OCI-LY1 (cell line): ENCODE measurements around the gene WBP2.

Experiments
- H2AFZ ChIP-seq: fragments of 200-600 bp; sonication (generic), shearing (Covaris generic); 2 replicates; pipeline ENCODE4 v1.6.0; 2014; ENCODE audit warnings: antibody characterized with exemption, mild to moderate bottlenecking, low read length
- H3F3A ChIP-seq: fragments of 200-600 bp; sonication (generic), shearing (Covaris generic); 2 replicates; pipeline ENCODE4 v1.6.0; 2014; ENCODE audit warnings: mild to moderate bottlenecking, antibody characterized with exemption, low read length, moderate library complexity; ENCODE audit not compliant: insufficient read depth
- H3K27ac ChIP-seq: fragments of 200-600 bp; sonication (generic); 2 replicates; pipeline ENCODE4 v1.5.1; 2014; ENCODE audit warnings: low read length, mixed run types, mild to moderate bottlenecking, low read depth; ENCODE audit not compliant: poor library complexity, severe bottlenecking
- H3K27me3 ChIP-seq: fragments of 200-600 bp; sonication (generic); 2 replicates; pipeline ENCODE4 v1.6.0; 2014; ENCODE audit warnings: antibody characterized with exemption, mild to moderate bottlenecking, low read length, moderate library complexity; ENCODE audit not compliant: insufficient read depth
- H3K36me3 ChIP-seq: fragments of 200-600 bp; sonication (generic); 2 replicates; pipeline ENCODE4 v1.6.1; 2014; ENCODE audit warnings: mild to moderate bottlenecking, antibody characterized with exemption, low read length, moderate library complexity, mixed read lengths; ENCODE audit not compliant: insufficient read depth
- H3K4me1 ChIP-seq: fragments of 200-600 bp; sonication (generic); 2 replicates; pipeline ENCODE4 v1.5.1; 2014; ENCODE audit warnings: mild to moderate bottlenecking, low read length, moderate library complexity; ENCODE audit not compliant: insufficient read depth, severe bottlenecking
- H3K4me2 ChIP-seq: fragments of 200-600 bp; sonication (generic), shearing (Covaris generic); 2 replicates; pipeline ENCODE4 v1.6.1; 2014; ENCODE audit warnings: low read length
- H3K4me3 ChIP-seq: fragments of 200-600 bp; sonication (generic); 2 replicates; pipeline ENCODE4 v1.5.1; 2014; ENCODE audit warnings: low read length, low read depth, mild to moderate bottlenecking, mixed read lengths; ENCODE audit not compliant: poor library complexity, severe bottlenecking
- H3K79me2 ChIP-seq: fragments of 200-600 bp; shearing (Covaris generic); 2 replicates; pipeline ENCODE4 v1.6.1; 2016; ENCODE audit warnings: mixed run types, low read length, mixed read lengths; ENCODE audit not compliant: insufficient read depth
- H3K9ac ChIP-seq: fragments of 200-600 bp; sonication (generic), shearing (Covaris generic); 2 replicates; pipeline ENCODE4 v1.6.1; 2014; ENCODE audit warnings: mild to moderate bottlenecking, low read length, mixed read lengths
- H3K9me2 ChIP-seq: fragments of 200-600 bp; sonication (generic), shearing (Covaris generic); 2 replicates; pipeline ENCODE4 v1.6.1; 2014; ENCODE audit warnings: low read depth, mild to moderate bottlenecking, low read length, mixed read lengths
- H3K9me3 ChIP-seq: fragments of 200-600 bp; shearing (Covaris generic); 2 replicates; pipeline ENCODE4 v1.6.1; 2014; ENCODE audit warnings: low read length, mixed read lengths
- H4K20me1 ChIP-seq: fragments of 200-600 bp; sonication (generic), shearing (Covaris generic); 2 replicates; pipeline ENCODE4 v1.6.0; 2016; ENCODE audit warnings: mild to moderate bottlenecking, low read length; ENCODE audit not compliant: insufficient read depth
- CTCF ChIP-seq: fragments of 200-600 bp; sonication (generic), shearing (Covaris generic); IDR thresholded peaks from 2 replicates; pipeline ENCODE4 v1.5.1; 2017; ENCODE audit warnings: mild to moderate bottlenecking, antibody characterized with exemption, low read length, moderate library complexity, mixed read lengths
- EZH2 ChIP-seq: fragments of 200-600 bp; sonication (generic), shearing (Covaris generic); IDR thresholded peaks from 2 replicates; pipeline ENCODE4 v1.8.0; 2017; ENCODE audit warnings: borderline replicate concordance, mixed run types, mild to moderate bottlenecking, antibody characterized with exemption, low read length, moderate library complexity, mixed read lengths

WBP2 gene

GRCh38 chr17:75825748-75826370 lies 29.3 kb downstream of the WBP2 start:
- Histone ChIP-seq H4K20me1 (no peaks in the 10 kb centered on the region), H3K27me3 (no peaks in the 10 kb centered on the region), H3K36me3 (peaks cover 55% of the 10 kb centered on the region), H3K79me2 (no peaks in the 10 kb centered on the region), H3K4me2 (no peak overlapping the region), H3K4me1 (peaks cover 49% of the 10 kb centered on the region), H3K9me2 (no peaks in the 10 kb centered on the region), H3K9ac (no peak overlapping the region), H3K9me3 (no peaks in the 10 kb centered on the region), H2AFZ (no peak overlapping the region), H3F3A (no peaks in the 10 kb centered on the region), H3K27ac (peak overlapping the region; percentile 41), H3K4me3 (no peak overlapping the region)
- TF ChIP-seq CTCF (no peak), EZH2 (no peak)

- H4K20me1 ChIP-seq, result no peaks in the 10 kb centered on the region
- H3K9me3 ChIP-seq, result no peaks in the 10 kb centered on the region
- TF ChIP-seq CTCF, result no peak
- TF ChIP-seq EZH2, result no peak
- H3K9me2 ChIP-seq, result no peaks in the 10 kb centered on the region
- no peak overlapping the region for H2AFZ ChIP-seq
- H3K36me3 ChIP-seq, result peaks cover 62% of the 10 kb centered on the region
- no peak overlapping the region for H3K9ac ChIP-seq
- H3K27me3 ChIP-seq, result no peaks in the 10 kb centered on the region
- H3F3A ChIP-seq, result no peaks in the 10 kb centered on the region
- H3K4me2 ChIP-seq, result no peak overlapping the region
- no peak overlapping the region for H3K27ac ChIP-seq
- H3K79me2 ChIP-seq, result no peaks in the 10 kb centered on the region
- H3K4me1 ChIP-seq, result peaks cover 42% of the 10 kb centered on the region
- no peak overlapping the region for H3K4me3 ChIP-seq
These were observed 30.0 kb downstream of the WBP2 start for GRCh38 chr17:75825149-75825552.

GRCh38 chr17:75824666-75825065 lies 30.5 kb downstream of the WBP2 start:
- Histone ChIP-seq H3K9me3 (no peaks in the 10 kb centered on the region), H3K4me1 (peaks cover 40% of the 10 kb centered on the region), H3F3A (no peaks in the 10 kb centered on the region), H3K27ac (no peak overlapping the region), H3K79me2 (no peaks in the 10 kb centered on the region), H4K20me1 (no peaks in the 10 kb centered on the region), H3K36me3 (peaks cover 67% of the 10 kb centered on the region), H3K9ac (no peak overlapping the region), H3K9me2 (no peaks in the 10 kb centered on the region), H3K4me3 (no peak overlapping the region), H3K4me2 (no peak overlapping the region), H3K27me3 (no peaks in the 10 kb centered on the region), H2AFZ (no peak overlapping the region)
- TF ChIP-seq CTCF (no peak), EZH2 (no peak)
